SW 1271 (cell line): ENCODE data around the gene CNTNAP2.
"Not testable (repeated sequence)": the region's sequence is repeated elsewhere in the genome, so short reads cannot be mapped to it uniquely, and the experiment has no call there.

Source experiments
- DNase-seq, 2 experiments: peaks; one replicate each; lab custom pipeline; 2025; lab: John Stamatoyannopoulos, UW

The CNTNAP2 gene

GRCh38 chr7:148397985-148398384 lies 2281.4 kb downstream of the CNTNAP2 start:
- DNase-seq: no peak

GRCh38 chr7:148398844-148399365 lies 2282.3 kb downstream of the CNTNAP2 start:
- DNase-seq: no peak

GRCh38 chr7:148400101-148400500 lies 2283.5 kb downstream of the CNTNAP2 start:
- DNase-seq: no peak

- DNase-seq: no peak
Measured at GRCh38 chr7:148402159-148402558, 2285.6 kb downstream of the CNTNAP2 start.

GRCh38 chr7:148403466-148403993 lies 2286.9 kb downstream of the CNTNAP2 start:
- DNase-seq: no peak

- no peak for DNase-seq
Measured at GRCh38 chr7:148408307-148408706, 2291.7 kb downstream of the CNTNAP2 start.

GRCh38 chr7:148410905-148411304 lies 2294.3 kb downstream of the CNTNAP2 start:
- DNase-seq: no peak

GRCh38 chr7:148412691-148413090 lies 2296.1 kb downstream of the CNTNAP2 start:
- DNase-seq: no peak

GRCh38 chr7:148419856-148420832 lies 2303.5 kb downstream of the CNTNAP2 start:
- DNase-seq: no peak

- DNase-seq: no peak
Measured at GRCh38 chr7:148422030-148422429, 2305.4 kb downstream of the CNTNAP2 start.

GRCh38 chr7:148426393-148426792 lies 2309.8 kb downstream of the CNTNAP2 start:
- DNase-seq: not testable (repeated sequence)

- not testable (repeated sequence) for DNase-seq
Measured at GRCh38 chr7:148430690-148431089, 2314.1 kb downstream of the CNTNAP2 start.

GRCh38 chr7:148433521-148434180 lies 2317.1 kb downstream of the CNTNAP2 start:
- no peak for DNase-seq

GRCh38 chr7:148434181-148434757 lies 2317.7 kb downstream of the CNTNAP2 start:
- DNase-seq: no peak

- DNase-seq: no peak
Measured at GRCh38 chr7:148434887-148435286, 2318.3 kb downstream of the CNTNAP2 start.

GRCh38 chr7:148435715-148436114 lies 2319.1 kb downstream of the CNTNAP2 start:
- no peak for DNase-seq

GRCh38 chr7:148436135-148436534 lies 2319.5 kb downstream of the CNTNAP2 start:
- no peak for DNase-seq

- no peak for DNase-seq
Measured at GRCh38 chr7:148436571-148436970, 2320.0 kb downstream of the CNTNAP2 start.

- no peak for DNase-seq
Measured at GRCh38 chr7:148437043-148437442, 2320.4 kb downstream of the CNTNAP2 start.

GRCh38 chr7:148442141-148442655 lies 2325.6 kb downstream of the CNTNAP2 start:
- DNase-seq: no peak

GRCh38 chr7:148442933-148443332 lies 2326.3 kb downstream of the CNTNAP2 start:
- DNase-seq: no peak
